HL-60/S4 treated with retinoic acid at 250 ng/mL for 4 days and 3 days (cell line): ENCODE measurements around the gene WDR7.

Source experiments
- in situ Hi-C: fragments of 300-500 bp; cut with MboI; formaldehyde crosslinking; loops from 2 replicates; pipeline ENCODE4 v1.7.0; 2022; ENCODE audit warnings: low sequenced_read_pairs

WDR7 gene

DNA sequence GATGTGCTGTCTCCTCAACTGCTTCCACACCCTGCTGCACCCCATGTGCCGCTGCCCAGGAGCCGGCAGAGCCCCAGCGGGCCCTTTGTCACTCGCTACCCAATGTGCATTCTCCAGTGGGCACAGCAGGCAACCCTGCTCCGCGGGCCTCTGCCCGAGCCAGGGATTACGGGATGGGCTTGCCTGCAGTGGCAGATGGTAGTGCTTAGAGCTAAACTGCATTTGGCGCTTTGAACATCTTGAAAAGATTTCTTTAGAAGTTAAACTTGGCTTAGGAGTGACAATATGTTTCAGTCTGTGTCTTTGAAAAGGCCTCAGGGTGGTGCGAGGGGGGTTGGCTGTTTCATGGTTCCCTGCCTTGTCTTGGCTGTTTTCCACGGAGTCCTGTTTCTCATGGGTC is 411.7 kb downstream of the WDR7 start:
- in situ Hi-C loops = no loop called here

DNA sequence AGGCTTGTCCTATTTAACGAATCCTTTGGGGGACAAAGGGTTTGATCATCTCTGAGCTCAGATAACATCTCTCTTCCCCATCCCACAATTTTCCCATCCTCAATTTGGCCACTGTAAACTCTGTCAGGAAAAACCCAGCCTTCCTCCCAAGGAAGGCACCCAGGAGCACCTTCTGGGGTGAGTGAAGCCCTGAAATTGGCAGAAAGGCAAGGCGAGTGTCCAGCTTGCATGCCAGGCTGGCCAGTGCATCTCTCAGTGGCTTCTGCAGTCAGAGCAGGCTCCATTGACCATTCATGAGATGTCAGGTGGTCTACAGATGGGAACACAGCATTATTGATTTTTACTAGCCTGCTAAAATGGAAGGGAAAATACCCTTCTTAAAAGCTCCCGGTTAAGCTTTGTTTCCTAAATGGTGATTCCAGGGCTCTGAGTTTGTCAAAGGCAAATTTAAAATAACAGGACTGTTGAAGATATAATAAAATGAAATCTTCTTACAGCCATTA is 412.5 kb downstream of the WDR7 start:
- in situ Hi-C loops = no loop called here

DNA sequence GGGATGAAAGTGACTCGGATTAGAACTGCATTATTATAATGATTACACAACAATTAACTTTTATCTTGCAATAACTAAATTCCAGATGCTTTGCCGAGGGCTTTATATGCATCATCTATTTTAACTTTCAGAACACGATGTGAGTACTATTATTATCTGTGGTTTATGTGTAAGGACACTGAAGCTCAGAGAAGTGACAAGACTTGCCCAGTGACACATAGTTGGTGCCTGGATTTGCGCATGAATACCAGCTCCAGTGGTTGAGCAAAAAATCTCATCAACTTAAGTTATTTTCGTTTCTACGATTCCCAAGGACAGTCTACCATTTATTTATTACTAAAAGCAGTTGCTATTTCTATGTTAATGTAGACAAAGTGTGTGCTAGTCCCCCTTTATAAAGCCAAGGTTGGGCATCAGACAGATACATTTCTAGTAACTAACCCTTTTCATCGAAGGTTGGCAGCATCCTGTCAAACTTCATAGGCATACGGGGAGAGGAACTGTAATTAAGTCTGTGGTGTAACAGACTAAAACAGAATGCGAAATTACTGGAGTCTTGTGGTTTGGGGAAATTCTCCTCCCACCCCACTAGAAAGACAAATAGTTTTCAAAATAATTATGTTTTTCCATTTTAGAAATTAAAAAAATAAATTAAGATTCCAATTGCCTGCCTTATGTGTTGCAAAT is 422.5 kb downstream of the WDR7 start:
- in situ Hi-C loops = no loop called here

DNA sequence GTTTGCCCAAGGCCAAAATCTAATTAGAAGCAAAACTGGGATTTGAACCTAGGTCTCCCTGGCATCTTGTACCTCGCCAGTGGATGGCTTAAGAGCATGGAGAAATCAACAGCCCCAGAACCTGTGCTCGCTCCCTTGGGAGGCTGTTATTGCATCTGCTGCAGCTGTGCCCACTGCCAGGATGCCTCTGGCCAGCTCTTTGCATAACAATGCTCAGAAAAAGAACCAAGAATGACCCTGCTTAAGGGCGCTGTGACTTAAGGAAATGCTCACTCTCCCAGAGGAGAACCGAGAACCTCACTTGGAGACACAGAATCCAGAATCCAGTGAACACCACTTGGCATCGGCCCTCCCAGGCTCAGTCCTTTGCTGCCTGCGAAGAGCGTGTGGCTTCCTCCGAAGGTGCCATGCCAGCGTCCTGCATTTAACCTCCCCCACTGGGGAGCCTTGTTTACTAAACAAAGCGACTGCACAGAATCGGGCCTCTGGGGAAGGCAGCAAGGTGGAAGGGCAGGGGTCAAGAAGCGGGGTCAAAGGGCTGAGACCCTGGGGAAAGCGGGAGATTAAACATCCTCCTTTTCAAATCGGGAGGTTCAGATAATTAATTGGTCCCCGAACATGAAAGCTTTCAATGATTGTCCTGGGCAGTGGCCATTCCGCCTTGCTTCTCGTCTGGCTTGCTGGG is 424.7 kb downstream of the WDR7 start:
- in situ Hi-C loops = no loop called here

DNA sequence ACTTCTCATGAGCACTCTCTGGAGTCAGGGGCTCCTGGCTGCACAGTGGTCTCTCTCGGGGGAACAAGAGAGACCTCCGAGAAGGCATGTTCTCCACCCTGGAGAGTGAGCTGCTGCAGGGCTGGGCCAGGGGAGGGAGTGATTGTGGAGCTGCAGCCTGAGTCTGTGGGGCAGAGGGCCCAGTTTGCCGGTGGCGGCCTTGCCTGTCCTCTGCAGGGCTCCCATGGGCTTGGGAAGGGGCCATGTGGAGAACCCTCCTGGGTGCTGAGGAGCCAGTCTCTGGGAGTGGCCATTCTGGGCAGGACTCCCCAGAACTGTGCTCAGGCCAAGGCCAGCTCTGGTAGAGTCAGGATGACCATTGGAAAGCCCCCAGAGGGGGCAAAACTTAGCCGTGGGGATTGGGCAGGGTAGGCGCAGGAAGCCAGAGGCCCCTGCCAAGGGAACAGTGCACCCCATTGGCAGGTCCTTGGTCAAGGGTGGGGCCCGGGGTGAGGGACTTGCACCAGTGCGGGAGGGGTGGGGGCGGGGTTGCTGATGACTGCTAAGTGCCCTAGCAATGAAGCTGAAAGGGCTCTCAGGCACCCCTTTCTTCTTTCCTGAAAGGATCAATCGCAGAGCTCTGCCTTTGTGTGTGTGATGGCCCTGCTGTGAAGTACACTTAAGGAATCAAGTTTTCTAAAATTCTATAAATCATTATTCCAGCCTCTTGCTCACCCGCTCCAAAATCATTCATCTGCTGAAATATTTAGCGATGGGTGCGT is 426.0 kb downstream of the WDR7 start:
- in situ Hi-C loops = no loop called here

DNA sequence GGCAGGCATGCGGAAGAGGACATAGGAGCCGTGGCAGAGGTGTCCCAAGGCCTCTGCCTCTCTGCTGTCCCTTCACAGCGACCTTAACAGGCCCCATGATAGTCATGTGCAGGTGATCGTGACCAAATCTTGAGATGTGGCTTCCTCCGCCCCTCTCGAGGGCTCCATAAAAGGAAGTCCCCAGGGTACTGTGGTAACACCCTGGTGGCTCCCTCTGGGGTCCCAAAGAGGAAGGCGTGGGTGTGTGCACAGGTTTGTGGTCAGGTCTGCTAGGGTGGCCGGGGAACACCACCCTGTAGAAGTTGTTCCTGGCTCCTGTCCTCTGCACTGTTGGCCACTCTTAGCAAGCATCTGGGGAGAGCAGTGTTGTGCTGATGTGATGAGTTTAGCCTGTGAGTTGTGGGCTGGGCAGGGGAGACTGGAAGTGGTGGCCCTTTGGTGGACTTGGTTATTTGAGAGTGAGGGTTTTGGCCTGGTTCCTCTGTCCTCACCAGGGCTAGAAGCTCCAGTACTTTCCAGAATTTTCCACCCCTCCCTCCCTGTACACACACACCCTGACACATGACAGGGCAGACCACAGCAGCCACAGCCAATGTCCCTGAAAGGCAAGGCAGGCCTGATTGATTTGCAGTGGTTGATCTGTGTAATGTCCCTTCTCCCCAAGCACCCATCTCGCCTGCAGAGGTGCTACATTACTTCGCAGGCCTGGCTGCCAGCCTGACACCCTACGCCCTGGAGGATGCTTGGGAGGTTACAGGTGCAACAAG is 426.8 kb downstream of the WDR7 start:
- in situ Hi-C loops = no loop called here

DNA sequence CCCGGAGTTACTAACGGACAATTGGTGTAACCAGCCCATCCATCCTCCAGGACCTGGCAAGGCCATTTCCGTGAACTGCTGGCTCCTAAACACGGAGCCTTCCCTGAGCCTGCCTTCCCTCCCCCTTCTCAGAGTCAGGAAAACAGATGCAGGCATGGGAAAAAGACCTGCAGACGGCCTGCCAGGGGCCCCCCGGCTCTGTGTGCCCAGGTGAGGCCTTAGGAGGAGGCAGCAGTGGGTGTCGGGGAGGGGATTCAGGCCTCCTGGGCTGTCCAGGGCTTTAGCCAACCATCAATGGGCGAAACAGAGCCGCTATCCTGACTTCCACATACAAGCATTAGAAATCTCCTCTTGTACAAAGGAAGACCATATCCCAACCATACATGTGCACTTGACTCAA is 427.5 kb downstream of the WDR7 start:
- in situ Hi-C loops = no loop called here

DNA sequence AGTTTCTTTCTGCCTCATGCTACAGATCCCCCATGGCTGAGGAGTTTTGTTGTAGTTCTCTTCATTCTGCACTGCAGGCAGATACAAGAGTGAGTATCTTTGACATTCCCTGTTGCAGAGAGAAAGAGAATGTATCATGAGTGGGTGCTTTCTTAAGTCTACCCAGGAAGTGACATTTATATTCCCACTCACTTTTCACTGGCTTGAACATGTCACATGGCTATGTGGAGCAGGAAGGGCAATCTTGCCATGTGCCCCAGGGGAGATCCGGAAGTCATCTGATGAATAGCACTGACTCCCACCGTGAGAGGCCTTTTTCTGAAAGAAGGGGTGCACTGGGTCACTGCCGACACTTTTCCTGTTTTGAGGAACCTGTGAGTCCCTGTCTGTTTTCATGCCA is 429.3 kb downstream of the WDR7 start:
- in situ Hi-C loops = no loop called here

DNA sequence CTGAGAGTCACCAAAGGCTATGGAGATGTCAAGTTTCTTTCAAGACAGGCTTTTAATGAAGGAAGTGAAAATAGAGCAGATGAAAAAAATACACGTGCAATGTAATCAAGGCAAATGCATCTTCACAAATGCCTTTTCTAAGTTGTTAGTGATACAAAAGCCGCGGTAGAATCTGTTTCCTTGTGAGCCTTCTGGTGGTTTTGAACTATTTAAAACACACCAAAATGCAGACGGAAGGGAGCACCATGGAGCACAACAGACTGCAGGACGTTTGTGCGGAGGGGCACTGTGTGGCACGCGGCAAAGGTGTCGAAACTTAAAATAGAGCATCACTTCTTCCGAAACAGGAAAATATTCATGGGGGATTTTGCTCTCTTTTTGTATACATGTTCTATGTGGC is 430.7 kb downstream of the WDR7 start:
- in situ Hi-C loops = no loop called here

DNA sequence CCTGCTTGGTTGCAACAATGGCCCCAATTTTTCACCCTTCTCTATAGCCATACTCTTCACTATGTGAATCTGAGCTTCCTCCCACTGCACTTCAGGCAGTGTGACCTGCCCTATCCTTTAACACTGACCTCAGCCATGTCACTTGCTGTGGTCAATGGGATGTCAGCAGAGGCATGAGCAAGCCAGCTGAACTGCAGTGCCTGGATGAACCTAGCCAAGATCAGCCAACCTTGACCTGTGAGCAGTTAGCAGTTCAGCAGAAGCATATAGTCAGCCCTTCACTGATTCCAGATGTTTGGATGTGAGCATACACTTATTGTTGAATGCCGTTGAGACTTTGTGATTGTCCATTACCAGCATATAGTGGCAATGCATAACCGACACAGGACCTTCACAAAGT is 432.3 kb downstream of the WDR7 start:
- in situ Hi-C loops = no loop called here

DNA sequence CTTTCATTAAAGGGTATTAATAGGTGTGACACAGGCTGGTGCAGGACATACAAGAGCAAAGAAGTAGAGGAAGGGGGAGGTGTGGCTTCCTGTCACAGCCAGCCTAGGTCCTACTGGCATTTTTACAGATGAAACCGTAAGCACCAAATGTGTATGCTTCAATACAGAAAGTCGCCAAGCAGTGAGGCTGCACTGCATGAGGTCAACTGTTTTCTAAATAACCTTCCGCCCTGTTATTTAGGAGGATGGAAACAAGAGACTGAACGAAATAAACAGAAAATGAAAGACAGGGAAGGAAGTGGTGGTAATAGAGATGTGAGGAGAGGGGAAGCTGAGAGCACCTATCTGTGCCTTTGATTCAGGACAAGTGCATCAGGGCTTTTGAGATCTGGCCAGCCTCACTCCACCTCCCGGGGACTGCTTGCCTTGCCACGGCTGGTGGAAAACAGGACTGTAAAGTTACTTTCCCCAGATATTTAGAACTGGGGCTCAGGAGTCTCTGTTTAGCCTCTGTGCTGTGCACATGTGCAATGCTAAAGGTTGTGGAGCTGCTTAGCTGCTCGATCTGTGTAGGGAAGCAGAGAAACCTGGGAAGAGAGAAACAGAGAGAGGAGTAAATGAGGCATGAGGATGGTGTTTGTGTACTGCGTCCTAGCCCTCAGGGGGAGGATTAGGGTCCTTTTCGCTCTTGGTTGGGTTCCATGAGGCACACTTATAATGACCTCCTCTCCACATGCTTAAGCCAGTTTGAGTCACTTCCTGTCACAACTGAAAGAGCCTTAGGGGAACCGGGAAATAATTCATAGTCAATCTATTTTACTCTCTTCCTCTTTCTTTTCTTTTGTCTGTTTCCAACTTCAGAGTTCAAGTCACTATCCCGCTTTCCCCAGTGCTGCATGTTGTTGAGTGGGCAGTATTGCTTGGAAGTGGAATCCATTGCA is 433.4 kb downstream of the WDR7 start:
- in situ Hi-C loops = no loop called here

DNA sequence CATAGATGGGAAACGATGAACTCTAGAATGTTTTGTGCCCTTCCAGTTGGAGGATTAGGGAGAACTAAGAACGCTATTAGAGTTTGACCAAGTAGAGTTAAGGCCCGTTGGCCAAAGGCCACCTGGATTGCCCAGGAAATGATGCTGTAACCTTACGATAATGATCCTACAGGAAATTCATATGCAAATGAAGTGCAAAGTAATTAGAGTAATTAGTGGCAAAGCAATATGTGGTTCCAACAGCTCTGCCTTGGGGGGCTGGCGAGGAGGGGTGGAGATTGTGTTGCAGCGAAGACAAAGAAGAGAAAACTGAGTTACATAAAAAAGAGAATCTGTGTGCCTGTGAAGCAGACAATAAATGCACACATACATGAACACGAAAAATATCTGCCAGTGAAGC is 434.2 kb downstream of the WDR7 start:
- in situ Hi-C loops = no loop called here

DNA sequence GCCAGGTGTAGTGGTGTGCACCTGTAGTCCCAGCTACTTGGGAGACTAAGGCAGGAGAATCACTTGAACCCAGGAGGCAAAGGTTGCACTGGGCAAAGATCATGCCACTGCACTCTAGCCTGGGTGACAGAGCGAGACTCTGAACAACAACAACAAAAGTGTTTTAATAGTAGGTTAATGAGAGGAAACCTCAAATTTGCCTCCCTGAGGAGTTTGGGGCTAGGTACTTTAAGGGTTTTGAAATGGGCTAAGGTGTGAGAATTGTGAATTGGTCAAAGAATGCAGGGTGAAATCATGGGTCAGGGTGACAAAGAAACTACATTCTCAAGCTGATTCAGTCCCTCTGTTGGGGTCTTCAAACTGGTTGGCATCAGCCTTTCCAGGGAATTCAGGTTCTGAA is 435.0 kb downstream of the WDR7 start:
- in situ Hi-C loops = no loop called here
